HG03064 (cell line): Measurements from ENCODE around the gene NKX6-1.

ENCODE experiments used
- ATAC-seq: cut with Tn5 transposase; IDR thresholded peaks from one replicate; pipeline ENCODE4 v1.9.1; 2021; ENCODE audit warnings: low read depth; ENCODE audit not compliant: unreplicated experiment

NKX6-1 gene

GRCh38 chr4:84481077-84481859, 17.8 kb downstream of the NKX6-1 start:
- no peak for ATAC-seq

GRCh38 chr4:84480082-84480481, 19.0 kb downstream of the NKX6-1 start:
- ATAC-seq, result no peak

- no peak for ATAC-seq
Observed at GRCh38 chr4:84479663-84480062, 19.4 kb downstream of the NKX6-1 start.

GRCh38 chr4:84477738-84478137, 21.4 kb downstream of the NKX6-1 start:
- ATAC-seq, result no peak

- no peak for ATAC-seq
Observed at GRCh38 chr4:84474107-84474506, 25.0 kb downstream of the NKX6-1 start.

- ATAC-seq, result no peak
Observed at GRCh38 chr4:84472154-84472553, 26.9 kb downstream of the NKX6-1 start.

GRCh38 chr4:84470204-84470785, 28.8 kb downstream of the NKX6-1 start:
- no peak for ATAC-seq

GRCh38 chr4:84467601-84468000, 31.5 kb downstream of the NKX6-1 start:
- no peak for ATAC-seq

- ATAC-seq, result no peak
Observed at GRCh38 chr4:84459783-84460182, 39.3 kb downstream of the NKX6-1 start.

GRCh38 chr4:84456157-84456556, 42.9 kb downstream of the NKX6-1 start:
- no peak for ATAC-seq

GRCh38 chr4:84455697-84456096, 43.4 kb downstream of the NKX6-1 start:
- ATAC-seq, result no peak

GRCh38 chr4:84451546-84451945, 47.5 kb downstream of the NKX6-1 start:
- no peak for ATAC-seq

GRCh38 chr4:84443523-84443922, 55.6 kb downstream of the NKX6-1 start:
- no peak for ATAC-seq

GRCh38 chr4:84442778-84443177, 56.3 kb downstream of the NKX6-1 start:
- ATAC-seq, result no peak
